Stimulated activated CD8-positive, alpha-beta memory T cell treated with anti-CD3 and anti-CD28 coated beads, Interleukin-7, amount 100 ng/mL, for 4 hours (primary cell): ENCODE data around the gene HPX.

Source experiments
- DNase-seq, 2 donors: peaks; one replicate each; pipeline ENCODE4 v3.0.0-alpha.2; 2020; ENCODE audit warnings: low read depth in 2 of 2

Gene HPX

DNA sequence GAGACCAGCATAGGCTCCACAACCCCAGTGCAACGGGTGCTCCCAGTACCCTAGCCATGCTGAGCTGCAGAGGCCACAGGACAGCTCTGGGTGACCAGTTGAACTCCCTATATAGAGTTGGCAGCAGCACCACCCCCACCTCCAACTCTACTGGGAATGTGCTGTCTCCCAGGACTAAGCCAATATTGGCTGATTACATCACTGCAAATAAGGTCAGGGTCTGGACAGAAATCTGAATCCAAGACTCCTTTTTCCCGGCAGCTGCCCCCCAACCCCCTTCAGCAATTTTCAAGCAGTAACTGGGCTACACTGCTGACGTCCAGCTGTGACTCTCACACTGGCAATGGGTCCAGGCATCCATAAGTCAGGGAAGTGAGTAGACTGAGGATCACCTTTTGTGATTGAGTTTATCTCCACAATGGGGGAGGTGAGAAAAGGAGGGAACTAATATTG, at the start of gene HPX:
TSS of gene HPX (minus strand) at position 82 of the 453 bp plus-strand sequence. CDS start at position 58, 24 bp downstream.
- no peak for DNase-seq

DNA sequence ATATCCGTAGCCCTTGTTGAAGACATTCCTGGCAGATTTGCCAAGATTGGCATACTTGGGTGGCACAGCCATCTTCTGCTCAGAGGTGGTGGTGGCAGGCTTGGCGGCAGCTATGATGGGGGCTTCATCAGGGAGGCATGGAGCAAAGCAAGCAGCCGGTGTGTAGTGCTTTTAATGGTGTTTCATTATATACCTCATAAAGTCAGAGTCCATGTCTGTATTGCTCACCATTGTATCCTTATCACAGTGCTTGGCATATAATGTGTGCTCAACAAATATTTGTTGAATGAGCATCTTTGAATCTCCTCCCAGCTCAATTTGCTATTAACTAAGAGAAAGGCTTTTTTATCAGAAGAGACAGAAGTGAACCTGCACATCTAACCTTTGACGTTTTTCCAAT, 48.5 kb upstream of the HPX start:
- no peak for DNase-seq

- no peak for DNase-seq
Measured at GRCh38 chr11:6488821-6489220, 48.0 kb upstream of the HPX start.

DNA sequence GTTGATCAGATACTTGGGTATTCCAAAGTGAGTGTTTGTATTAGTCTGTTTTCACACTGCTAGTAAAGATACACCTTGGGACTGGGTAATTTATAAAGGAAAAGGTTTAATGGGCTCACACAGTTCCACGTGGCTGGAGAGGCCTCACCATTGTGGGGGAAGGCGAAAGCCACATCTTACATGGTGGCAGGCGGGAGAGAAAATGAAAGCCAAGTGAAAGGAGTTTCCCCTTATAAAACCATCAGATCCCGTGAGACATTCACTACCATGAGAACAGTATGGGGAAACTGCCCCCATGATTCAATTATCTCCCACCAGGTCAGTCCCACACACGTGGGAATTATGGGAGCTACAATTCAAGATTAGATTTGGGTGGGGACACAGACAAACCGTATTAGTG, 47.6 kb upstream of the HPX start:
- no peak for DNase-seq

- no peak for DNase-seq
Measured at GRCh38 chr11:6486938-6487337, 46.2 kb upstream of the HPX start.

- no peak for DNase-seq
Measured at GRCh38 chr11:6486256-6486655, 45.5 kb upstream of the HPX start.

DNA sequence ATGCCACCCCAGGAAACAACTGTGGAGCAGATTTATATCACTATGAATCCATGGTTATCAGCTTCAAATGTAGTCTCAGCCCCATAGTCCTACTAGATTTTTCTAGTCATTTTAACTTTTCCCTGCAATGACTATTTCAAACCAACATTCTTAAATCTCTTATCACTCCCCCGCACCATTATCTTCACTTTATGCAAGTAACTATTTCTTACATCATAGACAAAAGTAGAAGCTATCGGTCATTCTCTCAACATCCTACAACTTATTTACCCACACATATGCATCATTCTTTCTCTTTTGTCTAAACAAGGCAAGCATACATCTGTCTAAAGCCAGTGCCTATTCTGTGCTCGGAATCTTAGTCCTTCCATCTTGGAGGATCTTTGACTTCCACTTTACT, 44.9 kb upstream of the HPX start:
- no peak for DNase-seq

DNA sequence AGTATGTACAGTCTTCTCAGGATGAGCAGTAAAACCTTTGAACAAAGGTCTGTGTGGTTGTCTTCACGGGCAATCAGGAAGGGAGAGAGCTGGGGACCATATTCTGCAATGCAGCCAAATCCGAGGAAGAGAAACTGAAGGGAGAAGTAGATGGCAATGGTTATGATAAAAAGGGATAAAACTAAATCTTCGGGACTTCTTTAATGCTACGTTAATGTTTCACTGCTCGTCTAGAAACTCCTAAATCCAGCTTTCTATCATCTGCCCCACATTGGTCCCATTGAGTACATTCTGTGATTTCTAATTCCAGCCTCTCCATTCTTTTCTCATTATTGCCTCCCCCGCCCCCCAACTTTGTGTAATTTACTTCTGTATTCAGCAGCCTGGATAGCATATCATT, 42.2 kb upstream of the HPX start:
- no peak for DNase-seq

- no peak for DNase-seq
Measured at GRCh38 chr11:6482441-6482840, 41.7 kb upstream of the HPX start.

GRCh38 chr11:6481924-6482275, 41.1 kb upstream of the HPX start:
- no peak for DNase-seq

- DNase-seq = peak; percentile 95 to 97
Measured at GRCh38 chr11:6481012-6481923, 40.5 kb upstream of the HPX start, which contains the start of the genes ARFIP2 and TIMM10B. Gene ARFIP2 (minus strand): TSS chr11:6481331. CDS start chr11:6480421, 910 bp downstream. Gene TIMM10B (plus strand): TSS chr11:6481501. CDS start chr11:6481517, 16 bp downstream.

DNA sequence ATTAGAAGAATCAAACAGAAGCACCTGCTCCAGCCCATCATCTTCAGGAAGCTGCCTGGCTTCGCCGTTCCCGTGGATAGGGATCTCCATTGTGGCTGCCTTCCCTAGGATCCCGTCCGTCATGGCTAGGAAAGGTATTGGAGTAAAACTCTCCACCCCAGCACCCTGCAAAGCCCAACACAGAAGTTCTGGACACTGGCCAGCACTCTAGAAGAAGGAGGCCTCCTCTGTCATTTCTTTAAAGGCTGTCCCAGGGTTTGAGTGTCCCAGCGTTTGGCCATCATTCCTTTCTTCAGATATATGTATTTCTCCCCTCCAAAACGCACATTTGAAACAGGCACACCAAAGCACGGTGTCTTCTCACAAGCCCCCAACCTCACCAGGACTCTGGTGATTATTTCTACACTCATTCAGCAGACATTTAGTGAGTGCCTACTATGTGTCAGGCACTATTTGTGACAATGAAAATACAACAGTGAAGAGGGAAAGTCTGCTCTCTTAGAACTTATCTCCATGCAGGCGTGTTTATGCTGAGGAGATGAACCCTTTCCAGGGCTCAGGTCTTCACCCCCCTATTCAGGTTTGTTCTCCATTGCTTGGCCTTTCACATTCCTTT, 39.6 kb upstream of the HPX start:
- no peak for DNase-seq

GRCh38 chr11:6476571-6476970, 35.8 kb upstream of the HPX start:
- no peak for DNase-seq

GRCh38 chr11:6475936-6476335, 35.1 kb upstream of the HPX start:
- DNase-seq = no peak

DNA sequence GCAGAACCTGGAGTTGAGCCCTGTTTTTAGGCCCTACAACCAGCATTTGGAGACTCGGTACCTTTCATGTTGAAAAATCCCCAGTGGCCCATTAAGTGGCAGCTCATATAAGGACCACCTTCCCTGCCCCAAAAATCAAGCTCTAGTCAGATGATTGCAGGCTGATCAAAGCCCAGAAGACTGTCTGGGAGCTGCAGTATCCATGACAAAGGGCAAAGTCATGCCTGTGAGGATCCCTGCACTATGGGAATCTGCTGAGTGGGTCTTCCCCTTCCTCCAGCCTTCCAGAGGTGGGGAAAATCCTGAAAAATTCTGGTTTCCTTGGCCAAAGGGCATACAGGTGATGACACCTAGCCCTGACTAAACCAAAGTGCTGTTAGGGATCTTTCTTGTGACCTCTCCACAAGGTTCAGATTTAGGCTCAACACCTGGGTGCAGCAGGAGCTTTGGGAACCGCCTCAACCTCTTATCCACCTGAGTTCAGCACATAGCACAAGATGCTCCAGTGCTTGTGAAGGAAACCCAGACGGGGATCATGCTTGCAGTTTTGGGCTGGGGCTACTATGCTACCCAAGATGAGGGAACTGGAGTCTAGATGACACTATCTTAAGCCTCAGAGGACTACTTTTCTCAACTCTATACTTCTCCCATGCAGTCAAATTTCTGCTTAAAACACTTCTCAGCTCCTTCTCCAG, 34.2 kb upstream of the HPX start:
- DNase-seq = no peak

DNA sequence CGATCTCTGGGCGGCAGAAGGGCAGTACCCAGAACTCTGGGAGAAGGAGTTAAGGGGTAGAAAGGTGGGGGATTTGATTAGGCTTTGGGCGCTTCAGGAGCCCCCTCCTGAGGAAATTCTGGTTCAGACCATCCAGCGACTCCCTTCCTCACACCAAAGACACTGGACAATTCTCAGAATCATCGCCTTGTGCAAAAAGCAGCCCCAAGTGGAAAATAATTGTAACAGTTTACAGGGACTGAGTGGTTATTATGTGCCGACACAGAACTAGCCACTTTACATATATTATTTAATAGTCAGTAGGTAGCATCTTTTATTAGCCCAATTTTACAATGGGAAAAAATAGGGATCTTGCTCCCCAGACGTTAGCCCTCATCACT, 33.6 kb upstream of the HPX start:
- DNase-seq = no peak

DNA sequence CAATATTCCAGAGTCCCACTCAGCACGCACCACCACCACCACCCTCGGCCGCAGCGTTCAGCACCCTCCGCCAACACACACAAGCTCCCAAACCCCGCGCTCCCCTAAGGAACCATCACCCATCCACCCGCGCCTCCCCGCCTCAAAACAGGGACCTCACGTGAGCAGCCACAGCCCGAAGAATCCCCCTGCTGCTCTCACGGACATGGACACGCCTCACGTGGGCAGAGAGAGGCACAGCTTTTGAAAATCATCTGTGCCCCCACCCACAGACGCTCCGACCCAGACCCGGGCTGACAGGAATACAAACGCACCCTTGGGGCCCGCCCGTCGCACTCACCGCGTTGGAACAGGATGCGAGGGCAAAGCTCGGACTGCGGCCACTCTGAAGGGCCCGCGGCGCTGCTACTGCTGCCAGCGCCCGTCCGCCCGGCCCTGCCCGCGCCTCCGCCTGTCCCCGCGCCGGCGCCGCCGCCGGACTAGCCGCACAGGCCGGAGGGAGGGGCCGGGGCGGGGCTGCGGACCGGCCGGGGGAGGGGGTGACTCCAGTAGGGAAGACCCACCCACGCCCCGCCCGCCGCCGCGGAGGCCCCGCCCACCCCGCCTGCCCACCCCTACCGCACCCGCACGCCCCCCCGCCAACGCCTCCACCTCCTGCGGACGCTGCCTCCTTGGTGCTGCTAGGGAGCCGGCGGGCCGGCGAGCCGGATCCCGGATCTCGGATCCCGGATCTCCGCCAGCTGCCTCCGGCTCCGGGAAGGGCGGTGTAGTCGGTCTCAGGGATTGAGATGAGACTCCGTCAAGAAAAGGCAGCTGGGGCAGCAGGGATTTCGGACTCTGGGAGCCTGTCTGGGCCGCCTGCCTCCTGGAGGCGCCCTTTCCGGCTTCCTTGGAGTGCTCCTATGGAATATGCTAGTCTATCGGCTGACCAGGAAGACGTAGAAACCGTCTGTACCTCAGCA, 32.9 kb upstream of the HPX start, which contains the start of gene TRIM3:
TSS of gene TRIM3 (minus strand) at position 491 of the 962 bp plus-strand sequence. CDS start 8,246 bp downstream, outside the sequence.
- DNase-seq = peak; percentile 50 to 79

DNA sequence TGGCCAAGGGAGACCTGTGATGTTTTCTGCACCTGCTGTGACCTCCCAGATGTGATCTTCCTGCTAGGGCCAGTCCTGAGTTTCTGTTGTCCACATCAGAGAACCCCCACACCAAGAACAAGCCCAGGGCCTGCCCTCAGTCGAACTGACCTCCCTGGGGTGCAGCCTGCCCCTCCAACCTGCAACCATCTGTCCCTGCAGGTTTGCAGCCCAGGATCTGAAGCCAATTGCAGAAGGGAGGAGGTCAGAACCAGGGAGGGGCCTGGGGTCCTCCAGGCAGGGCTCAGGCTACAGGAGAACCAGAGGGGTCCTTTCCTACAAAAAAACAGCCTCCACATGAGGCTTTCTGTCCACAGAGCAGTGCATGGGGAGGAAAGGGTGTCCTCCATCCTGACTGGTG, 32.1 kb upstream of the HPX start:
- no peak for DNase-seq

GRCh38 chr11:6469599-6469998, 28.8 kb upstream of the HPX start:
- no peak for DNase-seq

- DNase-seq = no peak
Measured at GRCh38 chr11:6468712-6469495, 28.1 kb upstream of the HPX start.
